Common myeloid progenitor, CD34-positive (primary cell): ENCODE data around the gene RDH14.

Experiments used
- CTCF ChIA-PET: fragments of 350-600 bp; sonication (Branson Sonifier 250); formaldehyde crosslinking; loops from one replicate; lab custom pipeline; 2021; ENCODE audit warnings: antibody characterized with exemption; lab: Charles Lee
- POLR2A ChIA-PET: fragments of 350-600 bp; sonication (Branson Sonifier 250); formaldehyde crosslinking; loops from one replicate; lab custom pipeline; 2021; ENCODE audit warnings: antibody characterized with exemption; lab: Charles Lee
- DNase-seq, 3 donors: peaks; one replicate each; pipeline versions ENCODE4 v3.0.0 to v3.0.0-alpha.2; 2013
- H3K27ac ChIP-seq, 2 experiments: 1 replicate in 1 of 2; 2 replicates in 1 of 2; pipeline ENCODE4 v1.7.0; 2013; ENCODE audit warnings: inconsistent platforms in 2 of 2, low read length in 2 of 2, mild to moderate bottlenecking in 2 of 2, low read depth in 1 of 2, moderate library complexity in 1 of 2; ENCODE audit not compliant: severe bottlenecking in 2 of 2, insufficient read depth in 1 of 2, poor library complexity in 1 of 2
- H3K27me3 ChIP-seq, 5 experiments: replicated peaks in 2 of 5; 1 replicate in 3 of 5; 2 replicates in 2 of 5; pipeline versions ENCODE4 v1.6.1 to v1.7.0; 2013; ENCODE audit warnings: low read length in 4 of 5, mild to moderate bottlenecking in 2 of 5, moderate library complexity in 2 of 5, inconsistent platforms in 1 of 5; ENCODE audit not compliant: insufficient read depth in 5 of 5, control insufficient read depth in 4 of 5
- H3K36me3 ChIP-seq, 4 experiments: 1 replicate in 2 of 4; 2 replicates in 2 of 4; pipeline versions ENCODE4 v1.6.1 to v1.7.0; 2013; ENCODE audit warnings: low read length in 3 of 4, control low read depth in 1 of 4, mild to moderate bottlenecking in 1 of 4; ENCODE audit not compliant: control insufficient read depth in 4 of 4, insufficient read depth in 4 of 4
- H3K4me1 ChIP-seq, 4 experiments: 1 replicate in 3 of 4; 2 replicates in 1 of 4; pipeline versions ENCODE4 v1.6.1 to v1.7.1; 2013; ENCODE audit warnings: low read length in 3 of 4, mild to moderate bottlenecking in 3 of 4, control low read depth in 1 of 4, inconsistent platforms in 1 of 4, moderate library complexity in 1 of 4; ENCODE audit not compliant: control insufficient read depth in 4 of 4, insufficient read depth in 4 of 4; ENCODE audit errors: control extremely low read depth in 1 of 4
- H3K4me3 ChIP-seq, 7 experiments: 1 replicate in 4 of 7; 2 replicates in 3 of 7; pipeline versions ENCODE4 v1.5.1 to v1.7.0; 2013; ENCODE audit warnings: mild to moderate bottlenecking in 7 of 7, low read length in 6 of 7, moderate library complexity in 6 of 7, inconsistent platforms in 2 of 7, low read depth in 2 of 7, control low read depth in 1 of 7; ENCODE audit not compliant: insufficient read depth in 4 of 7, control insufficient read depth in 1 of 7; ENCODE audit errors: extremely low read depth in 1 of 7
- H3K9me3 ChIP-seq, 5 experiments: 1 replicate in 4 of 5; 2 replicates in 1 of 5; pipeline versions ENCODE4 v1.6.1 to v1.7.1; 2013; ENCODE audit warnings: low read length in 4 of 5, mild to moderate bottlenecking in 2 of 5, inconsistent platforms in 1 of 5, low read depth in 1 of 5, moderate library complexity in 1 of 5; ENCODE audit not compliant: control insufficient read depth in 4 of 5, insufficient read depth in 2 of 5; ENCODE audit errors: control extremely low read depth in 1 of 5
- WGBS: methylation state at CpG from one replicate; pipeline ENCODE4 v1.1.5; 2013; ENCODE audit not compliant: insufficient coverage; 5-methylcytosine and 5-hydroxymethylcytosine counted together

Gene RDH14

DNA sequence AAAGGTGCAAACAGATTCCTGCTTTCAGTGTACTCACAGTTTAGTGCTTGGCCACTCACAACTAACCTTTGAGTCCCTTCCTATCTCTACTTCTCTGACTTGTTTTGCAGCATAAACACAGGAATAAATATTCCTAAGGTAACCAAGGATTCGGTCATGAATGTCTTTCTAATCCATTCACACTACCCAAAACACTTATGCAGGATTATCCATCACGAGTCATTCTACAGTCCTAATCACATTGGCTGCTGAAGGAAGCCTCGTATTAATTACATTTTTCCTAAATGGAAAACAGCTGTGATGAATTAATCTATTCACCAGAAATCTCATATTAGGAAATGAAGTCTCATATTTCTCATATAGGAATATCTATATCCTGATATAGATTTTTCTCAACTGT is 16.3 kb downstream of the RDH14 start:
- H3K36me3 ChIP-seq: no peaks in the 10 kb centered on the region
- H3K27me3 ChIP-seq: no peaks in the 10 kb centered on the region
- 100% methylated on average over 2 of the region's 3 CpGs for WGBS
- H3K4me3 ChIP-seq: no peak overlapping the region
- no peaks in the 10 kb centered on the region for H3K9me3 ChIP-seq
- H3K4me1 ChIP-seq: peaks cover 0 to 2% (median 0%) of the 10 kb centered on the region in 4 experiments
- POLR2A ChIA-PET: no interaction called here
- CTCF ChIA-PET: interaction anchor here (1.6 kb wide), 1 partner anchor 24 kb away, joined by 3 read pairs; no protein-coding TSS in a partner anchor
- no peak overlapping the region for H3K27ac ChIP-seq
- no peak for DNase-seq

DNA sequence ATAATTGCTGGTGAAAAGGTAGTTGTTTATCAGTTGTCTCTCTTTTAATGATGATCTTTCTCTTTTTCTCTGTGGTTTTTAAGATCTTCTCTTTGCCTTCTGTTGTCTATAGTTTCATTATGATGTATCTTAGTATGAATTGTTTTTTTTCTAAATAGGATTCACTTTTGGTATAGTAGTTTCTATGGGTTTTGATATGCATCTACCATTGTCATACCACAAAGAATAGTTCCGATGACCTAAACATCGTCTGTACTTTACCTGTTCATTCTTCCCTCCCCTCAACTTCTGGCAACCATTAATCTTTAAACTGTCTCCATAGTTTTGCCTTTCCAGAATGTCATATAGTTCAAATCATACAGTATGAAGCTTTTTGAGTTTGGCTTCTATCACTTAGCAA is 19.6 kb downstream of the RDH14 start:
- Histone ChIP-seq H3K27ac (no peak overlapping the region), H3K9me3 (no peaks in the 10 kb centered on the region), H3K27me3 (no peaks in the 10 kb centered on the region), H3K4me1 (peaks cover 0 to 3% (median 0%) of the 10 kb centered on the region in 4 experiments), H3K36me3 (no peaks in the 10 kb centered on the region), H3K4me3 (no peak overlapping the region)
- DNase-seq: no peak
- ChIA-PET POLR2A (no interaction called here), CTCF (no interaction called here)
- 100% methylated on average over 1 of the region's 2 CpGs for WGBS

DNA sequence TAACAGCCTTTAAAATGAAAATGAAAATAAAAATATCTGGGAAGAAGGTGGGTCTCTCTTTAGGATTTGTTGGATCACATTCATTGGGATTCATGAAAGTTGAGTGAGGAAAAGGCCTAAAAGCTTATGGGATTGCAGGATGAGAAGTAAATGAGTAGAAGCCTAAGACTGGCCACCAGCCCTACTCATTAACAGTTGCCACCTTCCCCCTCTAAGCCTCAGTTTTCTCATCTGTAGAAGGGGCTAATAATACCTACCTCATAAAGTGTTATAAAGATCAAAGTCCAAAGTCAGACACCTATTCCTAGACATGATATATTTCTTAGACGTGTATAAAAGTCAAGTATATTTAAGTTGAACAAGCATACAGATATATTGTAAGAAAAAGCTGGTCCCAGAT is 23.8 kb downstream of the RDH14 start:
- no peaks in the 10 kb centered on the region for H3K27me3 ChIP-seq
- no peak overlapping the region for H3K4me3 ChIP-seq
- H3K9me3 ChIP-seq: no peaks in the 10 kb centered on the region
- no peak overlapping the region for H3K27ac ChIP-seq
- ChIA-PET POLR2A (no interaction called here), CTCF (interaction anchor here (1.1 to 1.5 kb wide), 2 partner anchors 16 to 23 kb away, joined by 3 to 5 read pairs; no protein-coding TSS in a partner anchor)
- H3K4me1 ChIP-seq: peaks cover 0 to 3% (median 0%) of the 10 kb centered on the region in 4 experiments
- WGBS: no CpG with 5 or more reads among the region's 1 CpG
- DNase-seq: no peak
- H3K36me3 ChIP-seq: no peaks in the 10 kb centered on the region

DNA sequence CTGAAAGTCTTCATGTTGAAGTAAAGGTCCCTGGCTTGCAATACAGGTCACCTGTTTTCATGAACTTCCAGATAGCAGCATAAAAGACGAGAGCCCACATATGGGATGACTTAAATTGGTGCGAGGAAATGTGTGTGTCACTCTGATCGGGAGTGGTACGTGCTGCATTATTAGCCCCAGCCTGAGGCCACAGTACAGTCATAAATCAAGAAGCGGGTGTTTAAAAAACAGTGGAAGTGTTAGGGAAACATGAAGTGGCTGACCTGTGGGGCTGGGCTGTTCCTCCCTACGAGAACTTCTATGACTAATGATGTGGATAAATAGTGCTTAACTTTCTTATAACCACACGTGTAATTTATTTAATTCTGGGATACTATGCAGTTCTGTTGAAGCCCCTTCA is 24.4 kb downstream of the RDH14 start:
- WGBS: 0% methylated on average over 4 of the region's 7 CpGs
- peak in 2 of 3 donors; percentile 11 to 24 for DNase-seq
- POLR2A ChIA-PET: no interaction called here
- no peak overlapping the region for H3K27ac ChIP-seq
- H3K4me1 ChIP-seq: peaks cover 0 to 3% (median 0%) of the 10 kb centered on the region in 4 experiments
- H3K4me3 ChIP-seq: peak overlapping the region in 1 of 7 experiments; percentile 2
- no peaks in the 10 kb centered on the region for H3K36me3 ChIP-seq
- CTCF ChIA-PET: interaction anchor here (1.0 to 1.5 kb wide), 2 partner anchors 15 to 26 kb away, joined by 3 to 5 read pairs; no protein-coding TSS in a partner anchor
- H3K27me3 ChIP-seq: no peaks in the 10 kb centered on the region
- no peaks in the 10 kb centered on the region for H3K9me3 ChIP-seq

DNA sequence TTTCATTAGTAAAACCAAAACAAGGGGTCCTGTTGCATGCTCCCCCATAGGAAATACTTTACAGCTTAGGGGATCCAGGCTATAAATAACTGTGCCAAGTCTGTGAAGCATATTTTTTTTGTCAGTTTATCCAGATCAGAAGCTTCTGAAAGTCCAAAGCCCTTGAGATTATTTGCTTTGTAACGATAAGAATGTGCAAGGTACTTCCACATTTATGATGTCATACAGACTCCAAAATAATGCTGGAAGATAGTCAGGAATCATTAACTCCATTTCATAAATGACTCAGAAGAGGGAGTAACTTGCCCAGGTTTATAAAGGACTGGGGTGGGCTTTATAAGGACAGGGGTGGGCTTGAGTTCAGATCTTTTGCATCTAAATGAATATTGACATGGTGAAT is 29.3 kb downstream of the RDH14 start:
- ChIA-PET CTCF (interaction anchor here (3.2 kb wide), 1 partner anchor 11 kb away, joined by 15 read pairs; no protein-coding TSS in a partner anchor), POLR2A (no interaction called here)
- WGBS: no CpG with 5 or more reads among the region's 1 CpG
- no peaks in the 10 kb centered on the region for H3K4me1 ChIP-seq
- H3K27me3 ChIP-seq: peaks cover 0 to 2% (median 0%) of the 10 kb centered on the region in 5 experiments
- H3K27ac ChIP-seq: no peak overlapping the region
- no peak overlapping the region for H3K4me3 ChIP-seq
- no peak for DNase-seq
- no peaks in the 10 kb centered on the region for H3K36me3 ChIP-seq
- no peaks in the 10 kb centered on the region for H3K9me3 ChIP-seq

DNA sequence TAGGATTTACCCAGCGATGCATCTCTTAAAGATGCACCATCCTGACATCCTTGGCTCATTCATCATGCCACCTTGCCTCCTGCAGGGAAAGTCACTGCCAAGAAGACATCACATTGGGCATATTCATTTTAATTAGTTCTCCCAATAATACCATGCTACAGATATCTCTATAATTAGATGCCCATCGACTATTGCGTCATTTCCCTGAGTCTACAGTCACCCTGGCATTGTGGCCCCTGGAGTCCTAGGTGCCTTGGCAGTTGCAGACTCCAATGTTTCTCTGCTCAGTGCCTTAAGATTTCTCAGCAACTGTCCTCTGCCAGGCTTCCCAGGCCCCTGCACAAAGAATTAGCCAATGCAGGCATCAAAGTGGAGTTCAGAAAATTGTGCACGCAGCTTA is 32.6 kb downstream of the RDH14 start:
- ChIA-PET POLR2A (no interaction called here), CTCF (interaction anchor here (1.1 to 3.2 kb wide), 3 partner anchors 8 to 30 kb away, joined by 3 to 15 read pairs (median 4); no protein-coding TSS in a partner anchor)
- H3K4me3 ChIP-seq: no peak overlapping the region
- no peaks in the 10 kb centered on the region for H3K36me3 ChIP-seq
- H3K4me1 ChIP-seq: no peaks in the 10 kb centered on the region
- H3K27ac ChIP-seq: no peak overlapping the region
- H3K9me3 ChIP-seq: no peaks in the 10 kb centered on the region
- H3K27me3 ChIP-seq: peaks cover 0 to 2% (median 0%) of the 10 kb centered on the region in 5 experiments
- WGBS: 94% methylated on average over 4 of the region's 4 CpGs
- DNase-seq: no peak

DNA sequence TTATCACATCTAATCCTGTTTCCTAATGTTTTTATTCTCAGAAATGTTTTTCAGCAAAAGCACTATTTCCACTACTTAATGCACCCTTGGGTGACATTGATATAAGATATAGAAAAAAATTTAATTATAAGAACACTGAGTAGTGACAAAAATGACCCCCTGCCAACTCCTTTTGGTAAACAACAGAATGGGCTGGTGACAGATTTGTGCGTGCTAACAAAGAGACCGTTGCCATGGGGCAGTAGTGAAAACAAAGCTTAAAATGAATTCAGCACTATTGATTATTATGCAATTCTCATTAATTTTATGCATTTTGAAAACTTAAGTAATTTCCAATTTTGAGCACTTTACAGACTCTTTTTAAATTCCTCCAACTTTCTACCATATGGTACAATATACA is 33.1 kb downstream of the RDH14 start:
- no peak overlapping the region for H3K27ac ChIP-seq
- WGBS: no CpG with 5 or more reads among the region's 2 CpGs
- ChIA-PET CTCF (no interaction called here), POLR2A (no interaction called here)
- H3K36me3 ChIP-seq: no peaks in the 10 kb centered on the region
- H3K27me3 ChIP-seq: peaks cover 0 to 2% (median 0%) of the 10 kb centered on the region in 5 experiments
- DNase-seq: no peak
- no peaks in the 10 kb centered on the region for H3K9me3 ChIP-seq
- no peak overlapping the region for H3K4me3 ChIP-seq
- no peaks in the 10 kb centered on the region for H3K4me1 ChIP-seq
